Neuron (in vitro differentiated cells): ENCODE measurements around the gene BEGAIN.

Experiments used
- H2AFZ ChIP-seq: one replicate; pipeline ENCODE4 v1.6.1; 2013; ENCODE audit warnings: low read depth, mild to moderate bottlenecking, inconsistent platforms, low read length, moderate library complexity
- H3K27me3 ChIP-seq: one replicate; pipeline ENCODE4 v1.6.1; 2013; ENCODE audit warnings: low read length; ENCODE audit not compliant: insufficient read depth
- H3K36me3 ChIP-seq: one replicate; pipeline ENCODE4 v1.6.1; 2013; ENCODE audit warnings: low read length; ENCODE audit not compliant: insufficient read depth
- H3K4me1 ChIP-seq: one replicate; pipeline ENCODE4 v1.6.1; 2013; ENCODE audit warnings: low read length; ENCODE audit not compliant: insufficient read depth
- H3K4me3 ChIP-seq: 2 replicates; pipeline ENCODE4 v1.5.1; 2013; ENCODE audit warnings: mild to moderate bottlenecking, low read length, moderate library complexity
- H3K9me3 ChIP-seq: one replicate; pipeline ENCODE4 v1.6.1; 2013; ENCODE audit warnings: low read length

The BEGAIN gene

DNA sequence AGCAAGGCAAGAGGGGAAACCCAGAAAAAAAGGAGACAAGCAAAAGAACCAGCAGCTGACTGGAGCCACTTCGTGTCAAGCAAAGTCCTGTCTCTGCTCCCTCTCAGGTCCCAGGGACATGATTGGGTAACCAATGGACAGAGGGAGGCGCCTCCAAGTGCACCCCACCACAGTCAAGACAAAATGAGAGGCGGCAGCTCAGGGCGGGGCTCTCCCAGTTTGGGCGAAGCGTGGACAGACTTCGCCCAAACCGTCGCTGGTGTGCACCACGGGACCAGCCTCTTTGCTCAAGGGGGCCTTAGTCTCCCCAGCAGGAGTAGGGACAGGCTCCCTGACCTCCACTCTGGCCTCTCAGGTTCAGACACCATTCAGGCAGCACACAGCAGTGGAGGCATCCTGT is 1.5 kb upstream of the BEGAIN start:
- Histone ChIP-seq H3K9me3 (no peaks in the 10 kb centered on the region), H3K4me3 (no peak overlapping the region), H3K36me3 (no peaks in the 10 kb centered on the region), H2AFZ (no peak overlapping the region), H3K4me1 (no peaks in the 10 kb centered on the region), H3K27me3 (peaks cover 62% of the 10 kb centered on the region)

DNA sequence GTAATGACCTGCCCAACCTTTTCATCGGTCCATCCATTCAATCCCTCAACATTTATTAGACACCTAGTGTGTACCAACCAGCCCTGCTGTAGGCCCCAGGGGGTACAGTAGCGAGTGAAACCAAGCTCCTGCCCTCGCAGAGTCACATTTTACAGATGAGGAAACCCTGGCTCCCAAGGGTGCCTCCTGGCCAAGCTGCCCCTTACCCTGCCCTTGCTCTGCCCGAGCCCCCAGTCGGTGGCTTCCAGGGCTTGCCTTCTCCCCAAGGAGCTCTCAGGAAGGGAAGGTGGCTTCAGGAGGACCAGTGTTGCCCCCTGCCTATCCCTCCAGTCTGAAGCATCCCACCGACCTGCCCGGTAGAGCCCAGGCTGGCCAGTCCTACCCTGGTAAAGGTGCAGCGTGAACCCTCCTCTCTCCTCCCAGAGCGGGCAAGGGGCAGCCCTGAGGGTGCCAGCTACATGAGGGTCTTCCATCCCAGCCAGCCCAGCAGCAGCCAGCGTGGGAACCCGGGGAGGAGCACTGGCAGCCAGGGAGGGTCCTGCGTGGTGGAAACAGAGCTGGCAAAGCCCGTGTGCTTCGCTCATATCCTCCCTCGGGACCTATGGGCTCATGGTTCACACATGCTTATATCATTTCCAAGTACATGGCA is 670 bp upstream of the BEGAIN start:
- Histone ChIP-seq H3K4me3 (no peak overlapping the region), H3K4me1 (no peaks in the 10 kb centered on the region), H3K36me3 (no peaks in the 10 kb centered on the region), H3K9me3 (no peaks in the 10 kb centered on the region), H2AFZ (no peak overlapping the region), H3K27me3 (peaks cover 65% of the 10 kb centered on the region)

GRCh38 chr14:100586403-100587085 is 673 bp downstream of the BEGAIN start:
- peaks cover 58% of the 10 kb centered on the region for H3K27me3 ChIP-seq

DNA sequence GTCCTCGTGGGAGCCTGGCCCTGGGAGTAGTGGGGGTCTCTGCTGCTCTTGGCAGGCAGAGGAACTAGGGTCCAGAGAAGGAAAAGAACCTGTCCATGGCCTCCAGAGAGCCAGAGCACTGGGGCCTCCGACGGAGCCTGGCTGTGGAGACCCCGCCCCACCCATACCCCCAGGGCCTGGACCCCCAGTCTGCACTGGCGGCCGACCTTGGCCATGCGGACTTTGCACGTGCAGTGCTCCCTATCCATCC is 1.1 kb downstream of the BEGAIN start:
- Histone ChIP-seq H3K4me1 (no peaks in the 10 kb centered on the region), H2AFZ (no peak overlapping the region), H3K4me3 (no peak overlapping the region), H3K27me3 (peaks cover 54% of the 10 kb centered on the region), H3K9me3 (no peaks in the 10 kb centered on the region), H3K36me3 (no peaks in the 10 kb centered on the region)

More at GRCh38 chr14:100586403-100587085, 673 bp downstream of the BEGAIN start:
- no peaks in the 10 kb centered on the region for H3K36me3 ChIP-seq
- H3K4me3 ChIP-seq = peak overlapping the region; percentile 34
- H3K9me3 ChIP-seq = no peaks in the 10 kb centered on the region
- peak overlapping the region; percentile 34 for H2AFZ ChIP-seq
- no peaks in the 10 kb centered on the region for H3K4me1 ChIP-seq

DNA sequence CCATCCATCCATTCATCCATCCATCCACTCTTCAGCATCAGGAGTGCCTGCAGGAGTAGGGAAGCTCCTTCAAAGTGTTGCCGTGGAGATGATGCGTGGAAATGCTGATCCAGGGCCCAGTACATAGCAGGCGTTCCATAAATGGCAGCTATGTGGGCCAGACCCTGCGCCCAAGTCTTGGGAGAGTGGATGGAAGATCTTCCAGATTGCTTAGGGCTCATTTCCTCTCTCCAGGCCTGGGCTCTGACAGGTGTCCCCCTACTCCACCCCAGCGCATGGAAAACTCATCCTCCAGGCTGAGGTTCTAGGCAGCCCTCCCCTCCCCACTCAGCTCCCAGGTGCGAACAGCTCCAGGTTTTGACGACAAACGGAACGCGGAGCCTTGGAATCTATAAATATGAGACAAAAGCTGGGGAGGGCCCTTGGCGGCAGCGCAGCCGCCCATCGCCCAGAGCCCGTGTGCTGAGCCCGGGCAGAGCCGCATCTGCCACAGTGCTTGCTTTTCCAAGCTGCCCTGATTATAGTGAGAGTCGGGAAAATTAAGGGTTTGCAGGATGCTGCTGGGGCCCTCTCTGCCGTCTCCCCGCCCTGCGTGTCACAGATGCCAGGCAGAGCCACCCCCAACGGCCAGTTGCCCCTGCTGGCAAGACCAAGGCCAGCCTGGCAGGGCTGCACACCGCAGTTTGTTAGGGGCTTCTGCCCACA is 1.6 kb downstream of the BEGAIN start:
- Histone ChIP-seq H3K36me3 (no peaks in the 10 kb centered on the region), H3K4me3 (no peak overlapping the region), H3K9me3 (no peaks in the 10 kb centered on the region), H2AFZ (no peak overlapping the region), H3K27me3 (peaks cover 49% of the 10 kb centered on the region), H3K4me1 (no peaks in the 10 kb centered on the region)

DNA sequence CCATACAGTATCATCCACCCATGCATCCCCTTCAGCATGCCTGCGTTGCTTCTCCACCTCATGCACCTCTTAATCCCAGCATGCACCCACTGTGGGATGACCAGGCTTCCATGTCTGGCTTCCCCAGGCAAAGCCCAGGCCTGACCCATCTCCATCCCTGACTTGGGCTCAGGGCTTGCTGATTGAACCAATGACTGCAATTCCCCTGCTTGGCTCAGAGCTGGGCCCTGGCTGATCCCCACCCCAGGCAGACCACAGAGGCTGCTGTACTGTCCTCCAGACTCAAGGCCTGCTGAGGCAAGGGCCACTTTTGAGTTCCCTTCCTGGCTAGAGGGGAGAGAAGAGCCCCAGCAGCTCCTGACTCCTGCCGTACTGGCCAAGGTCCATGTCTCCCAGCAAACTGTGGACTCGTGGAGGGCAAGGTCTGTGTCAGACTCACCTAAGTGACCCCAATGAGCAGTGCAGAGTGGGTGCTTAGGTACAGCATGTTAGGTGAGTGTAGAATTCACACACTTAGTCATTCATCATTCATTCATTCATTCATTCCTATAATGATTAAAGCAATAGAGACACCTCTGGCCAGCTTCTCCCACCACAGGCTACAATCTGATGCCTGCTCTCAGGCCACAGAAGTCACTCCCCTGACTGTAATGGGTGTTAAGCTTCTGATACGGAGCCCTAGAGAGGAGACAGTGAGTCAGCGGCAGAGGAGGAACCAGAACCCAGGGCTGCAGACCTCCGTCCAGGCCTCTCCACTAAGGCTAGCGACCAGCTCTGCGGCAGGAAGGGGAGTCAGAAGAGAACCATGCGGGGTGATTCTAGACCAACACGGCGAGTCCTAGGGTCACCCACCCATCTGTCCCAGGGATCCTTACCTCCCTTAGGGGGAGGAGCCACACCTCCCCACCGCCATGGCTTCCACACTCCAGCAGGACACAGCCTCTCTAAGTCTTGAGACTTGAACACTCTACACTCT is 2.9 kb downstream of the BEGAIN start:
- Histone ChIP-seq H3K4me1 (no peaks in the 10 kb centered on the region), H3K9me3 (no peaks in the 10 kb centered on the region), H3K4me3 (no peak overlapping the region), H3K27me3 (peaks cover 41% of the 10 kb centered on the region), H2AFZ (no peak overlapping the region), H3K36me3 (no peaks in the 10 kb centered on the region)

GRCh38 chr14:100583245-100583644 is 4.0 kb downstream of the BEGAIN start:
- no peak overlapping the region for H2AFZ ChIP-seq
- no peaks in the 10 kb centered on the region for H3K36me3 ChIP-seq
- H3K9me3 ChIP-seq = no peaks in the 10 kb centered on the region
- no peak overlapping the region for H3K4me3 ChIP-seq
- peaks cover 32% of the 10 kb centered on the region for H3K27me3 ChIP-seq
- H3K4me1 ChIP-seq = no peaks in the 10 kb centered on the region

GRCh38 chr14:100582496-100583165 is 4.6 kb downstream of the BEGAIN start:
- Histone ChIP-seq H3K4me3 (no peak overlapping the region), H3K9me3 (no peaks in the 10 kb centered on the region), H3K36me3 (no peaks in the 10 kb centered on the region), H2AFZ (no peak overlapping the region), H3K4me1 (no peaks in the 10 kb centered on the region), H3K27me3 (peaks cover 26% of the 10 kb centered on the region)

GRCh38 chr14:100581228-100582145 is 5.7 kb downstream of the BEGAIN start:
- H3K36me3 ChIP-seq = no peaks in the 10 kb centered on the region
- H2AFZ ChIP-seq = no peak overlapping the region
- H3K4me3 ChIP-seq = no peak overlapping the region
- no peaks in the 10 kb centered on the region for H3K9me3 ChIP-seq
- H3K27me3 ChIP-seq = peaks cover 28% of the 10 kb centered on the region
- no peaks in the 10 kb centered on the region for H3K4me1 ChIP-seq

DNA sequence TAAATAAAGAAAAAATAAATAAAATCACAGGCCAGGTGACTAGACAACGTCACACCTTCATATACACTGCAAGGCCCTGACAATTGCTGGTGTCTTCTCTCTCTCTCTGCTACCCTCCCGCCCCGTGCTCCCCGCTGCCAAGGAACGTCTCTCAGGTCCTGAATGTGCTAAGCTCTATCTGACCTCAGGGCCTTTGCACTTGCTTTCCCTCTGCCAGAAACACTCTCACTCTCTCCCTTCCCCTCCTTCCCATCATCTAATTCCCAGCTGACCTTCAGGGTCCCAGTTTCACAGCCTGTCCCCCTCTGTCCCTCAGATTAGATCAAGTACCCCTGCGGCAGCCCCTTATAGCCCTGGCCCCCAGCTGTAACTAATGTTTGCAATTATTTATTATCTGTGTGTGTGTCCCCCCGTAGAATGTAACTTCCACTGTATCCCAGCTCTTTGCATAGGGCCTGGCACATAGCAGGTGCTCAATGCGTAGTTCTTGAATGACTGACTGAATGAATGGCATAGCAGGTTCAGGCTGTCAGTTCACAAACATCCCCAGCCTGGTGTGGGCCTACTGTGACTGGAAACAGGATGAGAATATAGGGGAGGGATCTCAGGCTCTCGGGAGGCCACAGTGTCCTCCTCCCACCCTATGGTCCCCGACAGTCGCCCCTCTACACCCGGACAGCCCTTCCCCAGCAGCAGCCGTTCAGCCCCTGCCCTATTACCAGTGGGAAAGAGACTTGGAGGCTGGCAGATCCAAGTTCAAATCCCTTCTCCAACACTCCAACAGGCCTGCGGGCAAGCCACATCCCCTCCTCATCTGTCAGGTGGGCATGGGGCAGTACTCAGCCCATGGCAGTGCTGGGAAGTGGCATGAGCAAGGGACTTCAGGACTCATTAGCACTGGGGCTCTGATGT is 6.6 kb downstream of the BEGAIN start:
- Histone ChIP-seq H2AFZ (no peak overlapping the region), H3K27me3 (peaks cover 19% of the 10 kb centered on the region), H3K4me1 (no peaks in the 10 kb centered on the region), H3K36me3 (no peaks in the 10 kb centered on the region), H3K9me3 (no peaks in the 10 kb centered on the region), H3K4me3 (no peak overlapping the region)

GRCh38 chr14:100578552-100578951 is 8.7 kb downstream of the BEGAIN start:
- H2AFZ ChIP-seq = no peak overlapping the region
- no peak overlapping the region for H3K4me3 ChIP-seq
- peaks cover 6% of the 10 kb centered on the region for H3K4me1 ChIP-seq
- no peaks in the 10 kb centered on the region for H3K36me3 ChIP-seq
- H3K9me3 ChIP-seq = no peaks in the 10 kb centered on the region
- H3K27me3 ChIP-seq = peaks cover 25% of the 10 kb centered on the region
